ENCODE measurements around the gene SAG.

- TF ChIP-seq, protein P1, sequence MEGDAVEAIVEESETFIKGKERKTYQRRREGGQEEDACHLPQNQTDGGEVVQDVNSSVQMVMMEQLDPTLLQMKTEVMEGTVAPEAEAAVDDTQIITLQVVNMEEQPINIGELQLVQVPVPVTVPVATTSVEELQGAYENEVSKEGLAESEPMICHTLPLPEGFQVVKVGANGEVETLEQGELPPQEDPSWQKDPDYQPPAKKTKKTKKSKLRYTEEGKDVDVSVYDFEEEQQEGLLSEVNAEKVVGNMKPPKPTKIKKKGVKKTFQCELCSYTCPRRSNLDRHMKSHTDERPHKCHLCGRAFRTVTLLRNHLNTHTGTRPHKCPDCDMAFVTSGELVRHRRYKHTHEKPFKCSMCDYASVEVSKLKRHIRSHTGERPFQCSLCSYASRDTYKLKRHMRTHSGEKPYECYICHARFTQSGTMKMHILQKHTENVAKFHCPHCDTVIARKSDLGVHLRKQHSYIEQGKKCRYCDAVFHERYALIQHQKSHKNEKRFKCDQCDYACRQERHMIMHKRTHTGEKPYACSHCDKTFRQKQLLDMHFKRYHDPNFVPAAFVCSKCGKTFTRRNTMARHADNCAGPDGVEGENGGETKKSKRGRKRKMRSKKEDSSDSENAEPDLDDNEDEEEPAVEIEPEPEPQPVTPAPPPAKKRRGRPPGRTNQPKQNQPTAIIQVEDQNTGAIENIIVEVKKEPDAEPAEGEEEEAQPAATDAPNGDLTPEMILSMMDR (IDR thresholded peaks at IDR 0.05), result no peak
- TF ChIP-seq POLR2A (IDR thresholded peaks at IDR 0.05) (no peak), POLR2AphosphoS5 (IDR thresholded peaks at IDR 0.05) (no peak)
Measured at GRCh38 chr2:233346930-233347329, 39.3 kb downstream of the SAG start.

Data from breast epithelium (tissue), 3 donors.